ENCODE results near the gene TBKBP1.

DNA sequence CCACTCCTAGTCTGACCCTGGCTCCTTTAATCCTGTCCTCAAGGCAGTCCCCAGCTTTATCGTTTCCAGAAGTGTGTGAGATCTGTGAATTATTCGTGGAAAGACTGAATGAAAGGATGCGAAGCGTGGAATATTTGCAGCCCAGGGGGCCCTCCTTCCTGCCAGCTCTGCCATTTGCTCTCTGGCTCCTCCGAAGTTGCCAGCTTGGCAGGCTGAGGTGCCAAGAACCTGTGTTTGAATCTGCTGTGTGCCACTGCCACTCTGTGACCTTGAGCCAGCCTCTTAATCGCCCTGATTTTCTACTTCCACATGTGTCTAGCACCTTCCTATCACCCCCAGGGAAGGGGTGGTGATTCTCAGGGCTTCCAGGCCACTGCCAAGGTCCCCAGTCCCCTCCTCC is 10.8 kb downstream of the TBKBP1 start:
- TF ChIP-seq REST (IDR thresholded peaks at IDR 0.05) (no peak), GABPA (IDR thresholded peaks at IDR 0.05 in 1 of 2, conservative IDR thresholded peaks at IDR 0.05 in 1 of 2) (no peak), MAX (IDR thresholded peaks at IDR 0.05) (no peak), ATF3 (IDR thresholded peaks at IDR 0.05) (no peak), RAD21 (IDR thresholded peaks at IDR 0.05) (no peak), YY1 (IDR thresholded peaks at IDR 0.05) (no peak)
- TF ChIP-seq, protein P1, sequence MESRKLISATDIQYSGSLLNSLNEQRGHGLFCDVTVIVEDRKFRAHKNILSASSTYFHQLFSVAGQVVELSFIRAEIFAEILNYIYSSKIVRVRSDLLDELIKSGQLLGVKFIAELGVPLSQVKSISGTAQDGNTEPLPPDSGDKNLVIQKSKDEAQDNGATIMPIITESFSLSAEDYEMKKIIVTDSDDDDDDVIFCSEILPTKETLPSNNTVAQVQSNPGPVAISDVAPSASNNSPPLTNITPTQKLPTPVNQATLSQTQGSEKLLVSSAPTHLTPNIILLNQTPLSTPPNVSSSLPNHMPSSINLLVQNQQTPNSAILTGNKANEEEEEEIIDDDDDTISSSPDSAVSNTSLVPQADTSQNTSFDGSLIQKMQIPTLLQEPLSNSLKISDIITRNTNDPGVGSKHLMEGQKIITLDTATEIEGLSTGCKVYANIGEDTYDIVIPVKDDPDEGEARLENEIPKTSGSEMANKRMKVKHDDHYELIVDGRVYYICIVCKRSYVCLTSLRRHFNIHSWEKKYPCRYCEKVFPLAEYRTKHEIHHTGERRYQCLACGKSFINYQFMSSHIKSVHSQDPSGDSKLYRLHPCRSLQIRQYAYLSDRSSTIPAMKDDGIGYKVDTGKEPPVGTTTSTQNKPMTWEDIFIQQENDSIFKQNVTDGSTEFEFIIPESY (IDR thresholded peaks at IDR 0.05): no peak
- TF ChIP-seq, protein P2, sequence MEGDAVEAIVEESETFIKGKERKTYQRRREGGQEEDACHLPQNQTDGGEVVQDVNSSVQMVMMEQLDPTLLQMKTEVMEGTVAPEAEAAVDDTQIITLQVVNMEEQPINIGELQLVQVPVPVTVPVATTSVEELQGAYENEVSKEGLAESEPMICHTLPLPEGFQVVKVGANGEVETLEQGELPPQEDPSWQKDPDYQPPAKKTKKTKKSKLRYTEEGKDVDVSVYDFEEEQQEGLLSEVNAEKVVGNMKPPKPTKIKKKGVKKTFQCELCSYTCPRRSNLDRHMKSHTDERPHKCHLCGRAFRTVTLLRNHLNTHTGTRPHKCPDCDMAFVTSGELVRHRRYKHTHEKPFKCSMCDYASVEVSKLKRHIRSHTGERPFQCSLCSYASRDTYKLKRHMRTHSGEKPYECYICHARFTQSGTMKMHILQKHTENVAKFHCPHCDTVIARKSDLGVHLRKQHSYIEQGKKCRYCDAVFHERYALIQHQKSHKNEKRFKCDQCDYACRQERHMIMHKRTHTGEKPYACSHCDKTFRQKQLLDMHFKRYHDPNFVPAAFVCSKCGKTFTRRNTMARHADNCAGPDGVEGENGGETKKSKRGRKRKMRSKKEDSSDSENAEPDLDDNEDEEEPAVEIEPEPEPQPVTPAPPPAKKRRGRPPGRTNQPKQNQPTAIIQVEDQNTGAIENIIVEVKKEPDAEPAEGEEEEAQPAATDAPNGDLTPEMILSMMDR (IDR thresholded peaks at IDR 0.05; ENCODE audit: low read depth, low read length, missing input control): no peak
